DOHH2 (cell line): ENCODE results near the gene STARD13.

Experiments
- H3F3A ChIP-seq: fragments of 200-600 bp; sonication (generic), shearing (Covaris generic); 2 replicates; pipeline ENCODE4 v1.6.0; 2016; ENCODE audit warnings: antibody characterized with exemption, mild to moderate bottlenecking; ENCODE audit not compliant: control insufficient read depth, insufficient read depth
- H3K27ac ChIP-seq: fragments of 200-600 bp; sonication (generic); 2 replicates; pipeline ENCODE4 v1.5.1; 2014; ENCODE audit warnings: low read depth, mild to moderate bottlenecking, low read length, moderate library complexity
- H3K27me3 ChIP-seq: fragments of 200-600 bp; sonication (generic); 2 replicates; pipeline ENCODE4 v1.6.1; 2014; ENCODE audit warnings: mild to moderate bottlenecking, low read length, mixed read lengths; ENCODE audit not compliant: control insufficient read depth
- H3K36me3 ChIP-seq: fragments of 200-600 bp; sonication (generic); 2 replicates; pipeline ENCODE4 v1.6.1; 2014; ENCODE audit warnings: mild to moderate bottlenecking, low read length, moderate library complexity, mixed read lengths; ENCODE audit not compliant: control insufficient read depth
- H3K4me1 ChIP-seq: fragments of 200-600 bp; sonication (generic); 2 replicates; pipeline ENCODE4 v1.6.1; 2014; ENCODE audit warnings: mild to moderate bottlenecking, low read length, mixed read lengths; ENCODE audit not compliant: control insufficient read depth
- H3K4me2 ChIP-seq: fragments of 200-600 bp; sonication (generic); 2 replicates; pipeline ENCODE4 v1.6.0; 2014; ENCODE audit warnings: mild to moderate bottlenecking, low read length, moderate library complexity
- H3K4me3 ChIP-seq: fragments of 200-600 bp; sonication (generic); 2 replicates; pipeline ENCODE4 v1.5.1; 2014; ENCODE audit warnings: mild to moderate bottlenecking, low read length, mixed read lengths
- H3K79me2 ChIP-seq: fragments of 200-600 bp; sonication (generic); 2 replicates; pipeline ENCODE4 v1.6.1; 2014; ENCODE audit warnings: mild to moderate bottlenecking, low read length, mixed read lengths; ENCODE audit not compliant: control insufficient read depth
- H3K9me2 ChIP-seq: fragments of 200-600 bp; sonication (generic); replicated peaks from 2 replicates; pipeline ENCODE4 v1.6.1; 2014; ENCODE audit warnings: mild to moderate bottlenecking, low read length, mixed read lengths; ENCODE audit not compliant: control insufficient read depth
- H3K9me3 ChIP-seq: fragments of 200-600 bp; sonication (generic); 2 replicates; pipeline ENCODE4 v1.6.1; 2014; ENCODE audit warnings: antibody characterized with exemption, low read length, mixed read lengths; ENCODE audit not compliant: control insufficient read depth, insufficient read depth
- H4K20me1 ChIP-seq: fragments of 200-600 bp; sonication (generic); 2 replicates; pipeline ENCODE4 v1.6.0; 2014; ENCODE audit warnings: low read depth, mild to moderate bottlenecking, antibody characterized with exemption, low read length, moderate library complexity; ENCODE audit not compliant: control insufficient read depth, insufficient read depth
- EZH2phosphoT487 ChIP-seq: fragments of 200-600 bp; sonication (generic); IDR thresholded peaks from 2 replicates; pipeline ENCODE4 v1.6.1; 2017; ENCODE audit warnings: borderline replicate concordance, mild to moderate bottlenecking, antibody characterized with exemption, low read length, moderate library complexity, mixed read lengths
- TF ChIP-seq, protein P1 (sequence below): fragments of 200-600 bp; sonication (generic); IDR thresholded peaks from one replicate; pipeline ENCODE4 v1.5.1; 2014; ENCODE audit warnings: antibody characterized with exemption, mild to moderate bottlenecking, low read depth, low read length; ENCODE audit not compliant: poor library complexity, severe bottlenecking

The STARD13 gene

DNA sequence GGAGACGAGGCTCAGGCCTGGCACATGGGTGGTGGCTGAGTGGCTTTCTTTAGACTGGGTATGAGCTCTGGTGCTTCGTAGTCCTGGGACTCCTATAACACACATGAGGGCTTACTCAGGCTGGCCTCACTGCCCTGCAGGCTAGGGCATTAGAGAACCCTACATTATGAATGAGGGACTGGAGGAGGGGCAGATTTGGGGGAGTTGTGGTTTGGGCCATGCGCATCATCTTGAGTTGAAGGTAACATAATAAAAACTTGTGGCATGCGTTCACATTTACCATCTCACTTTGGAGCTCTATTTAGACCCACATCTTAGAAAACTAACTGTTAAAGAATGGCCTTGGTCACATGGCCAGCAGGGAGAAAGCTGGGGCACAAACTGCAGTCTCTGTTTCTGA lies 54.2 kb downstream of the STARD13 start:
- H3K79me2 ChIP-seq = no peaks in the 10 kb centered on the region
- H3K4me2 ChIP-seq = no peak overlapping the region

DNA sequence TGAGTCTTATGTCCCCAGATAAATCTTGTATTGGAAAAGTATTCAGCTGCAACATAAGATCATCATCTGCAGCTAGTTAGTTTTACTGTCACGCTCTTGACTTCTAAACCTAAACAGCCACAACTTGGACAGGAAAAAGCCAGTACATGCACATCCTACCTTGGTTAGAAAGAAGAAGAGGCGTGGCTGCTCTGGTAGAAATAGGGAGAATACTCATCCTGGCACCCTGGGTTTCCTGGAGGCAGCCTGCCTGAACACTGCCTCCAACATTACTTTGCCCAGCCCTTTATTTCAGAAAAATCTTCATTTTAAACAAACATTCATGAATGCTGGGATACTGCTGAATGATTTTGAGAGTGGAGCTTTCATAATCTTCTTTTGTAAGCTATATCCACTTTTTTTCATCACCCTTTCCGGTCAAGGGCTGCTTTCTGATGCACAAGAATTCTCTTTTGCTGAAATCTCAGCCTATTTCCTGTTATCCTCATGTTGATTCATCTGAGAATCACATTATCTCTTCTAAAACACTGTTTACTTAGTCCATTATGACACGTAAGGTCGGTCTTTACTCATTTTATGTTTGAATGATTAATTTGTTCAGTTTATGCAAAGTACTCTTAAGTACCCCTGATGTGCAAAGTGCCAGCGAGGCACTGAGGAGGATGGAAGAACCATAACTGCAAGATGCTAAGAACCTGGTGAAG lies 55.2 kb downstream of the STARD13 start:
- H3F3A ChIP-seq = no peaks in the 10 kb centered on the region
- no peaks in the 10 kb centered on the region for H3K9me3 ChIP-seq
- no peaks in the 10 kb centered on the region for H3K79me2 ChIP-seq
- no peaks in the 10 kb centered on the region for H3K9me2 ChIP-seq
- no peaks in the 10 kb centered on the region for H3K36me3 ChIP-seq
- H3K27ac ChIP-seq = no peak overlapping the region
- no peak overlapping the region for H3K4me2 ChIP-seq
- H4K20me1 ChIP-seq = no peaks in the 10 kb centered on the region
- no peak overlapping the region for H3K4me3 ChIP-seq
- H3K4me1 ChIP-seq = no peaks in the 10 kb centered on the region
- TF ChIP-seq EZH2phosphoT487 = no peak
- TF ChIP-seq, protein P1, sequence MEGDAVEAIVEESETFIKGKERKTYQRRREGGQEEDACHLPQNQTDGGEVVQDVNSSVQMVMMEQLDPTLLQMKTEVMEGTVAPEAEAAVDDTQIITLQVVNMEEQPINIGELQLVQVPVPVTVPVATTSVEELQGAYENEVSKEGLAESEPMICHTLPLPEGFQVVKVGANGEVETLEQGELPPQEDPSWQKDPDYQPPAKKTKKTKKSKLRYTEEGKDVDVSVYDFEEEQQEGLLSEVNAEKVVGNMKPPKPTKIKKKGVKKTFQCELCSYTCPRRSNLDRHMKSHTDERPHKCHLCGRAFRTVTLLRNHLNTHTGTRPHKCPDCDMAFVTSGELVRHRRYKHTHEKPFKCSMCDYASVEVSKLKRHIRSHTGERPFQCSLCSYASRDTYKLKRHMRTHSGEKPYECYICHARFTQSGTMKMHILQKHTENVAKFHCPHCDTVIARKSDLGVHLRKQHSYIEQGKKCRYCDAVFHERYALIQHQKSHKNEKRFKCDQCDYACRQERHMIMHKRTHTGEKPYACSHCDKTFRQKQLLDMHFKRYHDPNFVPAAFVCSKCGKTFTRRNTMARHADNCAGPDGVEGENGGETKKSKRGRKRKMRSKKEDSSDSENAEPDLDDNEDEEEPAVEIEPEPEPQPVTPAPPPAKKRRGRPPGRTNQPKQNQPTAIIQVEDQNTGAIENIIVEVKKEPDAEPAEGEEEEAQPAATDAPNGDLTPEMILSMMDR = no peak
- no peaks in the 10 kb centered on the region for H3K27me3 ChIP-seq

More for the DNA sequence above, 54.2 kb downstream of the STARD13 start:
- Histone ChIP-seq H3K27me3 (no peaks in the 10 kb centered on the region), H3K27ac (no peak overlapping the region), H4K20me1 (no peaks in the 10 kb centered on the region), H3K36me3 (no peaks in the 10 kb centered on the region), H3F3A (no peaks in the 10 kb centered on the region), H3K9me2 (no peaks in the 10 kb centered on the region), H3K4me1 (no peaks in the 10 kb centered on the region), H3K4me3 (no peak overlapping the region), H3K9me3 (no peaks in the 10 kb centered on the region)
- TF ChIP-seq EZH2phosphoT487 = no peak
- TF ChIP-seq, protein P1 = no peak

DNA sequence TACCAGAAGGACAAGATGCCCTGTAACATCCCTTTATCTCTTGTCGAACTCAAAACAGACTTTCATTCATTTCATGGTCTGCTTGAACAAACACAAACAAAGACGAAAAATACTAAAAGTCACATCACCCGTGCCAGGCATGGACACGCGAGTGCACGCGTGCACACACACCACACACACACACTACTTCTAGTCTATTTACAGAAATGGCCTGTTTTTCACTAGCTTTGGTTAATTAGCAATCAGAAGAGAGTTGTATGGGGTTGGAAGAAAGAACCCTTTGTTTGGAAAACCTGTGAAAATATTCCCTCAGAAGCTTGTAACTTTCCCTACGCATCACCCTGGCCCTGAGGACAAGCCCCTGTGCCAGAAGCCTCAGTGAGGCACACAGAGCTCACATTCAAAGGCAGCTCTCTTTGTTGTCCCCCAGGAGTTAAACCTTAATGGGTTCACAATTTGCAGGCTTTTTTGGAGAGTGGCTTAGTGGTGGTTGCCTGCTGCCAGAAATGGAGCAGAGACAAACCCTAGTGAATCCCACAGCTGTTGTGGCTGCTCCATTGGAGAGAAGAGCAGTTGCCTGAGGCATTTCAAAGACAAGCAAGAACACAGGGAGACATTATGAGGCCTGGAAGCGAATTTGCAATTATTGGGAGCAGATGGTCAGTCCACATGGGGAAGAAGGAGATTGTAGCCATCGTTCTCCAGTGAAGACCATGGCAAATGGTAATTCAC lies 55.9 kb downstream of the STARD13 start:
- Histone ChIP-seq H3K4me2 (no peak overlapping the region), H3K79me2 (no peaks in the 10 kb centered on the region), H3K36me3 (no peaks in the 10 kb centered on the region), H3K27ac (no peak overlapping the region), H3K9me3 (no peaks in the 10 kb centered on the region), H3K4me1 (no peaks in the 10 kb centered on the region), H3K4me3 (no peak overlapping the region), H3K9me2 (no peaks in the 10 kb centered on the region), H3F3A (no peaks in the 10 kb centered on the region), H3K27me3 (no peaks in the 10 kb centered on the region), H4K20me1 (no peaks in the 10 kb centered on the region)
- TF ChIP-seq EZH2phosphoT487 = no peak
- TF ChIP-seq, protein P1 = no peak
